ENCODE data around the gene SGK1. TPM values are rescaled to one million over a fixed set of nuclear protein-coding genes. Genes with fewer than 3 reads are reported as not detected.

The SGK1 gene
- total RNA-seq, 6 donors from 2014 or later: 118 to 426 (median 199) TPM

GRCh38 chr6:134164300-134164699, 153.6 kb downstream of the SGK1 start:
- ATAC-seq (ENCODE audit: low FRiP score in 2 of 2) (no peak), DNase-seq (no peak)
- H3K27me3 ChIP-seq: no peaks in the 10 kb centered on the region
- peaks cover 3 to 18% (median 11%) of the 10 kb centered on the region in 4 donors for H3K36me3 ChIP-seq
- TF ChIP-seq POLR2A (IDR thresholded peaks at IDR 0.05): no peak
- TF ChIP-seq POLR2AphosphoS5 (IDR thresholded peaks at IDR 0.05): no peak
- no peak for TF ChIP-seq CTCF (IDR thresholded peaks at IDR 0.05)
- no peak for TF ChIP-seq EP300 (IDR thresholded peaks at IDR 0.05)
- 84 to 87% methylated on average over 8 of the region's 8 CpGs for WGBS, 2 donors
- H3K9me3 ChIP-seq: no peaks in the 10 kb centered on the region
- no peak overlapping the region for H3K27ac ChIP-seq
- H3K4me3 ChIP-seq: no peak overlapping the region
- no peaks in the 10 kb centered on the region for H3K4me1 ChIP-seq

- ATAC-seq (ENCODE audit: low FRiP score in 2 of 2): peak; percentile 8 to 61
- H3K9me3 ChIP-seq: no peaks in the 10 kb centered on the region
These were observed 155.0 kb downstream of the SGK1 start for GRCh38 chr6:134162932-134163331.

GRCh38 chr6:134161041-134161440, 156.9 kb downstream of the SGK1 start:
- ATAC-seq (ENCODE audit: low FRiP score in 2 of 2): no peak
- Histone ChIP-seq H3K9me3 (no peaks in the 10 kb centered on the region), H3K27ac (no peak overlapping the region), H3K27me3 (no peaks in the 10 kb centered on the region), H3K4me3 (no peak overlapping the region), H3K4me1 (no peaks in the 10 kb centered on the region), H3K36me3 (no peaks in the 10 kb centered on the region)
- 52 to 77% methylated on average over 1 of the region's 1 CpG for WGBS, 2 donors
- no peak for TF ChIP-seq EP300 (IDR thresholded peaks at IDR 0.05)
- DNase-seq: no peak

More at GRCh38 chr6:134162932-134163331, 155.0 kb downstream of the SGK1 start:
- DNase-seq: no peak
- Histone ChIP-seq H3K4me1 (no peaks in the 10 kb centered on the region), H3K36me3 (peaks cover 0 to 4% (median 3%) of the 10 kb centered on the region in 4 donors), H3K27ac (no peak overlapping the region), H3K4me3 (no peak overlapping the region), H3K27me3 (no peaks in the 10 kb centered on the region)
- WGBS, 2 donors: 75 to 81% methylated on average over 3 of the region's 3 CpGs
- TF ChIP-seq POLR2A (IDR thresholded peaks at IDR 0.05) (no peak), EP300 (IDR thresholded peaks at IDR 0.05) (peak in 2 of 4 donors; percentile 43 to 89), POLR2AphosphoS5 (IDR thresholded peaks at IDR 0.05) (peak in 1 of 2 donors; percentile 29)

GRCh38 chr6:134152767-134153485, 165.0 kb downstream of the SGK1 start:
- Histone ChIP-seq H3K4me3 (no peak overlapping the region), H3K4me1 (no peaks in the 10 kb centered on the region), H3K27me3 (no peaks in the 10 kb centered on the region), H3K27ac (no peak overlapping the region), H3K36me3 (no peaks in the 10 kb centered on the region), H3K9me3 (no peaks in the 10 kb centered on the region)
- TF ChIP-seq CTCF (IDR thresholded peaks at IDR 0.05) (no peak), EP300 (IDR thresholded peaks at IDR 0.05) (no peak), POLR2A (IDR thresholded peaks at IDR 0.05) (no peak)
- DNase-seq (no peak), ATAC-seq (ENCODE audit: low FRiP score in 2 of 2) (no peak)
- WGBS, 2 donors: 75 to 84% methylated on average over 8 of the region's 8 CpGs

- ATAC-seq (ENCODE audit: low FRiP score in 2 of 2) (no peak), DNase-seq (no peak)
- Histone ChIP-seq H3K27me3 (no peaks in the 10 kb centered on the region), H3K9me3 (no peaks in the 10 kb centered on the region), H3K36me3 (no peaks in the 10 kb centered on the region), H3K27ac (no peak overlapping the region), H3K4me3 (no peak overlapping the region), H3K4me1 (no peaks in the 10 kb centered on the region)
- TF ChIP-seq CTCF (IDR thresholded peaks at IDR 0.05): no peak
- no peak for TF ChIP-seq EP300 (IDR thresholded peaks at IDR 0.05)
- TF ChIP-seq POLR2AphosphoS5 (IDR thresholded peaks at IDR 0.05): no peak
- TF ChIP-seq POLR2A (IDR thresholded peaks at IDR 0.05): no peak
- 68 to 69% methylated on average over 2 of the region's 2 CpGs for WGBS, 2 donors
These were observed 169.3 kb downstream of the SGK1 start for GRCh38 chr6:134148566-134148965.

- no peak for ATAC-seq (ENCODE audit: low FRiP score in 2 of 2)
- TF ChIP-seq POLR2AphosphoS5 (IDR thresholded peaks at IDR 0.05): no peak
- H3K4me3 ChIP-seq: no peak overlapping the region
- no peaks in the 10 kb centered on the region for H3K9me3 ChIP-seq
- no peaks in the 10 kb centered on the region for H3K4me1 ChIP-seq
- 97% methylated on average over 9 of the region's 9 CpGs for WGBS, 2 donors
- H3K36me3 ChIP-seq: no peaks in the 10 kb centered on the region
- H3K27me3 ChIP-seq: no peaks in the 10 kb centered on the region
- no peak for DNase-seq
- H3K27ac ChIP-seq: no peak overlapping the region
These were observed 170.8 kb downstream of the SGK1 start for GRCh38 chr6:134147034-134147533.
